OCI-LY1 (cell line): ENCODE results near the gene SETMAR.

Experiments
- H2AFZ ChIP-seq: fragments of 200-600 bp; sonication (generic), shearing (Covaris generic); 2 replicates; pipeline ENCODE4 v1.6.0; 2014; ENCODE audit warnings: antibody characterized with exemption, mild to moderate bottlenecking, low read length
- H3F3A ChIP-seq: fragments of 200-600 bp; sonication (generic), shearing (Covaris generic); 2 replicates; pipeline ENCODE4 v1.6.0; 2014; ENCODE audit warnings: mild to moderate bottlenecking, antibody characterized with exemption, low read length, moderate library complexity; ENCODE audit not compliant: insufficient read depth
- H3K27ac ChIP-seq: fragments of 200-600 bp; sonication (generic); 2 replicates; pipeline ENCODE4 v1.5.1; 2014; ENCODE audit warnings: low read length, mixed run types, mild to moderate bottlenecking, low read depth; ENCODE audit not compliant: poor library complexity, severe bottlenecking
- H3K27me3 ChIP-seq: fragments of 200-600 bp; sonication (generic); 2 replicates; pipeline ENCODE4 v1.6.0; 2014; ENCODE audit warnings: antibody characterized with exemption, mild to moderate bottlenecking, low read length, moderate library complexity; ENCODE audit not compliant: insufficient read depth
- H3K36me3 ChIP-seq: fragments of 200-600 bp; sonication (generic); 2 replicates; pipeline ENCODE4 v1.6.1; 2014; ENCODE audit warnings: mild to moderate bottlenecking, antibody characterized with exemption, low read length, moderate library complexity, mixed read lengths; ENCODE audit not compliant: insufficient read depth
- H3K4me1 ChIP-seq: fragments of 200-600 bp; sonication (generic); 2 replicates; pipeline ENCODE4 v1.5.1; 2014; ENCODE audit warnings: mild to moderate bottlenecking, low read length, moderate library complexity; ENCODE audit not compliant: insufficient read depth, severe bottlenecking
- H3K4me2 ChIP-seq: fragments of 200-600 bp; sonication (generic), shearing (Covaris generic); 2 replicates; pipeline ENCODE4 v1.6.1; 2014; ENCODE audit warnings: low read length
- H3K4me3 ChIP-seq: fragments of 200-600 bp; sonication (generic); 2 replicates; pipeline ENCODE4 v1.5.1; 2014; ENCODE audit warnings: low read length, low read depth, mild to moderate bottlenecking, mixed read lengths; ENCODE audit not compliant: poor library complexity, severe bottlenecking
- H3K79me2 ChIP-seq: fragments of 200-600 bp; shearing (Covaris generic); 2 replicates; pipeline ENCODE4 v1.6.1; 2016; ENCODE audit warnings: mixed run types, low read length, mixed read lengths; ENCODE audit not compliant: insufficient read depth
- H3K9ac ChIP-seq: fragments of 200-600 bp; sonication (generic), shearing (Covaris generic); 2 replicates; pipeline ENCODE4 v1.6.1; 2014; ENCODE audit warnings: mild to moderate bottlenecking, low read length, mixed read lengths
- H3K9me2 ChIP-seq: fragments of 200-600 bp; sonication (generic), shearing (Covaris generic); 2 replicates; pipeline ENCODE4 v1.6.1; 2014; ENCODE audit warnings: low read depth, mild to moderate bottlenecking, low read length, mixed read lengths
- H3K9me3 ChIP-seq: fragments of 200-600 bp; shearing (Covaris generic); 2 replicates; pipeline ENCODE4 v1.6.1; 2014; ENCODE audit warnings: low read length, mixed read lengths
- H4K20me1 ChIP-seq: fragments of 200-600 bp; sonication (generic), shearing (Covaris generic); 2 replicates; pipeline ENCODE4 v1.6.0; 2016; ENCODE audit warnings: mild to moderate bottlenecking, low read length; ENCODE audit not compliant: insufficient read depth
- CTCF ChIP-seq: fragments of 200-600 bp; sonication (generic), shearing (Covaris generic); IDR thresholded peaks from 2 replicates; pipeline ENCODE4 v1.5.1; 2017; ENCODE audit warnings: mild to moderate bottlenecking, antibody characterized with exemption, low read length, moderate library complexity, mixed read lengths
- EZH2 ChIP-seq: fragments of 200-600 bp; sonication (generic), shearing (Covaris generic); IDR thresholded peaks from 2 replicates; pipeline ENCODE4 v1.8.0; 2017; ENCODE audit warnings: borderline replicate concordance, mixed run types, mild to moderate bottlenecking, antibody characterized with exemption, low read length, moderate library complexity, mixed read lengths

Gene SETMAR

DNA sequence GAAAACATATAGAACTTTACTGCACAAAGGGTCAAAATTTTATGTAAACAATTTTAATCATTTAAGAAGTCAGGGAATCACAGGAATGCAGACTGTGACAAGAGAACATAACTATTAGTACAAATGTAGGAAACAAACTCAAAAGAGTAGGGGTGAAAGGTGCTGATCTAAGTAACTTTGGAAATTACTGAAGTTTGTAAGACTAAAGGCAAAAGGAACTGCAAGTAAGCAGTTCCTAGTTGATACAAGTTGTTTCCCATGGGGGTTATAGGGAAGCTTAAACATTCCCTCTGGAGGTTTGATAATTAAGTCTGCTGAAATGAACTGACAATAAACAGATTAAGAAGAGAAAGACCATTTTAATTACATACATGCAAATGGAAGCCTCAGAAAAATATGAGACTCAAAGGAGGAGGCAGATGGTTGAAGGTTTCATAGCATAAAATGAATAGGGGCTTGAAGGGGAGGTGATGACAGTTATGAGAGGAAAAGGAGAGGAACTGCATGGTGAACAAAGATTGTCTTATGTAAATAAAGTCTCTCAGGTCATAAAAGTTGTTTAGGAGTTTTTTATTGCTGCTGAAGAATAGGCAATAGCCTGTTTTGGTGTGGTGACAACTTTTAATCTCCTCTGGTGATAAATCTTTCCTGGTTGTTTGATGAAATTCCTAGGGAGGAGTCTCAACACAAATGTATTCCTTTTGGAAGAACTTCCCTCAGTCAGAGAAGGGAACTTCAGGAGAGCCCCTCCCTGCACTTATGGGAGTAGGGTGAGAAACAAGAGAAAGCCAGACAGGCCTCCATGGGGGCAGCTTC is 17.1 kb downstream of the SETMAR start:
- Histone ChIP-seq H3F3A (no peaks in the 10 kb centered on the region), H3K4me2 (no peak overlapping the region), H2AFZ (no peak overlapping the region), H3K9me3 (no peaks in the 10 kb centered on the region), H3K4me3 (no peak overlapping the region), H3K9me2 (no peaks in the 10 kb centered on the region), H3K36me3 (peaks cover 23% of the 10 kb centered on the region), H3K4me1 (no peaks in the 10 kb centered on the region), H3K79me2 (no peaks in the 10 kb centered on the region), H4K20me1 (no peaks in the 10 kb centered on the region), H3K9ac (no peak overlapping the region), H3K27me3 (no peaks in the 10 kb centered on the region), H3K27ac (no peak overlapping the region)
- TF ChIP-seq EZH2 (no peak), CTCF (no peak)

DNA sequence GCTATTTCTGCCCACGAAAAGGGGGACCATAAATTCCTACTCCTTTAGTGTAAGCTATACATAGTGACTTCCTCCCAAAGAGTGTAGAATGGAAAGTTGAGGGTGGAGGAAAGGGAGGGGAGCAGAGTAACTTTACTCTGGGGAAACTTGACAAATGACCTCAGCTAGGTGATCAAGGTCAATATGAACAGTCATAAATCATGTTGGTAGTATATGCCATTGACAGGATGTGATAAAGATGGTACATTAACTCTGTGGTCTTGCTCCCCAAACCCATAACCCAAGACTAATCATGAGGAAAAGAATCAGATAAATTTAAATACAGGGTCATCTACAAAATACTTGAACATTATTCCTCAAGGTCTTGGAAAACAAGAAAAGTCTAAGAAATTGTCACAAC is 18.6 kb downstream of the SETMAR start:
- Histone ChIP-seq H3K36me3 (peaks cover 11% of the 10 kb centered on the region), H3K4me1 (no peaks in the 10 kb centered on the region), H2AFZ (no peak overlapping the region), H3K27ac (no peak overlapping the region), H3K9ac (no peak overlapping the region), H3K9me3 (no peaks in the 10 kb centered on the region), H3K4me2 (no peak overlapping the region), H3K27me3 (no peaks in the 10 kb centered on the region), H3F3A (no peaks in the 10 kb centered on the region), H3K79me2 (no peaks in the 10 kb centered on the region), H4K20me1 (no peaks in the 10 kb centered on the region), H3K9me2 (no peaks in the 10 kb centered on the region), H3K4me3 (no peak overlapping the region)
- TF ChIP-seq CTCF (no peak), EZH2 (no peak)

- Histone ChIP-seq H3K79me2 (no peaks in the 10 kb centered on the region), H2AFZ (no peak overlapping the region), H4K20me1 (no peaks in the 10 kb centered on the region), H3K36me3 (peaks cover 5% of the 10 kb centered on the region; the same call in 1 of the 2 replicates), H3F3A (no peaks in the 10 kb centered on the region), H3K4me2 (no peak overlapping the region), H3K27me3 (no peaks in the 10 kb centered on the region), H3K9me3 (peaks cover 5% of the 10 kb centered on the region), H3K4me1 (no peaks in the 10 kb centered on the region), H3K9ac (no peak overlapping the region), H3K4me3 (no peak overlapping the region), H3K27ac (no peak overlapping the region), H3K9me2 (no peaks in the 10 kb centered on the region)
- no peak for TF ChIP-seq CTCF
- no peak for TF ChIP-seq EZH2
Observed at GRCh38 chr3:4322635-4323034, 19.5 kb downstream of the SETMAR start.
